Hematopoietic multipotent progenitor cell treated with erythropoietin and hydrocortisone succinate and interleukin-3 and kit ligand, for 8 days (in vitro differentiated cells): ENCODE measurements around the gene SRMS.

Source experiments
- DNase-seq: peaks from one replicate; pipeline ENCODE4 v3.0.0-alpha.2; 2015

SRMS gene

DNA sequence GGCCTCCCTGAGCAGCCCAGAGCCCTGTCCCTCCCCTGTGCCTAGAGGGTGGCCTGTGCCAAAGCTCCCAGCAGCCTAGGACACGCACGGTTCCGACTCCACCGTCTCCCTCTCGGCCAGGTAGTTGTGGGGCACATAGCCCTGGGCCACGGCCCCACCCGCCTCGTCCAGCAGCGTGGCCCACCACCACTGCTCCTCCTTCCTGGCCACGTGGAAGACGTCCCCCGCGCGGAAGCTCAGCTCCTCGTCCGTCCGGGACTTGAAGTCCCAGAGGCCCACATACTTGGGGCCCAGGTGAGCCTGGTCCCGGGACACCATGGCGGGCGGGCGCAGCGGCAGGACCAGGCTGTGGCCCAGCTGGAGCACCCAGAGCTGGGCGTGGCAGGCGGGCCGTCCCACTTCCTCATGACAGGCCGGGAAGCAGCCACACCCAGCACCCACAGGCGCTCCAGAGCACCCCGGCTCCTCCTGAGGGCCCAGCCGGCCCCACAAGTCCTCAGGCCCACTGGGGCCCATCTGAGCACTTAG, 10.5 kb downstream of the SRMS start, which contains the start of gene PTK6:
TSS of gene PTK6 (minus strand) at position 380 of the 528 bp plus-strand sequence. CDS start at position 318, 62 bp downstream.
- peak; percentile 49 for DNase-seq

DNA sequence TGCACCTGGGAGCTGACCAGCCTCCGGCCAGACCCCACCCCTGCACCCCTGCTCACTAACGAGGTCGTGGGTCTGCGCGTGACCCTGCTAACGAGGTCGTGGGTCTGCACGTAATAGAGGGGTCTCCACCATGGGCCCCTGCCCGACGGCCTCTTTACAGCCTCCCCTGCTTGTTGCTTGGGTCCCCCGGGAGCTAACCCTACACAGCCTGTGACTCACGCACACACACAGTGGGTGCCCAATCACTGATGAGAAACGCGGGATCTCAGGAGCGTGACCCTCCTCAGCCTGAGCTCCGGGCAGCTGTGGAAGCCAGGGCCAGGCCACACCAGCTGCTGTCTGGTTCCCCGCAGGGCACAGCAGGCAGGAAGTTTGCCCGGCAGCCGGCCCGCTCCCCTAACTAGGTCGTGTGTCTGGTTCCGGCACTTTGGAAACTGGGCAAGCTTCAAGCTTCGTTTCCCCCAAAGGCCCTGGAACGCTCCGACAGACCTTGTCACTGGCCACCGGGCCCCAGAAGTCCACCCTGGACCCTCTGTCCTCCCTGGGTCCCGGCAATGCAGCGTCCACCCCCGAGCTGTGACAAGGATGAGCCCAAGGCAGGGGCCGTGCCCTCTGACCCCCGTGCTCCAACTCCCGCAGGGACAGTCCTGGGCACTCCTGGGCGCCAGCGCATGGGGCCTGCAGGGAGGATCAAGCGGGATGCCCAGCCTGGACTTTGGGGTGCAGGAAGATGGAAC, 11.1 kb downstream of the SRMS start:
- DNase-seq: no peak

- no peak for DNase-seq
These were observed 12.5 kb downstream of the SRMS start for GRCh38 chr20:63534831-63535651.

- DNase-seq: no peak
These were observed 13.1 kb downstream of the SRMS start for GRCh38 chr20:63534427-63534830.

GRCh38 chr20:63533871-63534393, 13.6 kb downstream of the SRMS start:
- no peak for DNase-seq

DNA sequence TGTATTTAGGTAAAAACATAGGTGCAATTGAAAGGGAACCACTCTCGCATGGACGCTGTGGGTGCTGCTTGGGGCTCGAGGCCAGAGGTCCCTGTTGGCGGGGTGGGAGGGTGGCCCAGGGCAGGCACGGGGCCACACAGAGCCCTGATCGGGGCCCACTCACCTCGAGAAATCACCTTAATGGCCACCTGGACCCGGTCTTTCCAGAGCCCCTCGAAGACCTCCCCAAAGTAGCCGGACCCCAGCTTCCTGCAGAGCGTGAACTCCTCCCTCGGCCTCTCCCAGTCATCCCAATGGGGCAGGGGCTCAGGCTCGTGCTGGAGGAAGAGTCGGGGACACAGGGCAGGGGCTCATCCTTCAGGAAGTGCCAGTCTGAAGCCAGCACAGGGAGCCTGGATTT, 14.2 kb downstream of the SRMS start:
- DNase-seq: no peak

DNA sequence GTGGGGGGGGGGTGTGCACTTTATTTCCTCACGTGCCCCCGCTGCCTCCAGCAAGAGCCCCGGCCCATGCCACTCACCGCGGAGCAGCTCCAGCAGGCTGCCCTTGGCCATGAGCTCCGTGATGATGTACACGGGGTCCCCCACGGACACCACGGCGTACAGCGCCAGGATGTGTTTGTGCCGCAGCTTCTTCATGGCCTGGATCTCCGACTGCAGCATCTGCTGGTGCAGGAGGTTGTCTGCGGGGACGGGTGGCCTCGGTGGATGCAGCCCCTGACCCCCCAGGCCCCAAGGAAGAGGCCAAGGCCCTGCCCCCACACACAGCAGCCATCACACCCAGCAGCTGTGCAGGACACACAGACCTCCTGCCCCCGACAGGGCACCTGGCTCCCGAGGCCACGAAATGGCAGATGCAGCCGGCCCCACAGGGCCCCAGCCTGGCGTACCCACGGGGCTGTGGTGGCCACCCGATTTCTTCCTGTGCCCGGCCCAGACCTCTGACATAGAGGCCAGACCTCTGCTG, 15.0 kb downstream of the SRMS start:
- DNase-seq: no peak

DNA sequence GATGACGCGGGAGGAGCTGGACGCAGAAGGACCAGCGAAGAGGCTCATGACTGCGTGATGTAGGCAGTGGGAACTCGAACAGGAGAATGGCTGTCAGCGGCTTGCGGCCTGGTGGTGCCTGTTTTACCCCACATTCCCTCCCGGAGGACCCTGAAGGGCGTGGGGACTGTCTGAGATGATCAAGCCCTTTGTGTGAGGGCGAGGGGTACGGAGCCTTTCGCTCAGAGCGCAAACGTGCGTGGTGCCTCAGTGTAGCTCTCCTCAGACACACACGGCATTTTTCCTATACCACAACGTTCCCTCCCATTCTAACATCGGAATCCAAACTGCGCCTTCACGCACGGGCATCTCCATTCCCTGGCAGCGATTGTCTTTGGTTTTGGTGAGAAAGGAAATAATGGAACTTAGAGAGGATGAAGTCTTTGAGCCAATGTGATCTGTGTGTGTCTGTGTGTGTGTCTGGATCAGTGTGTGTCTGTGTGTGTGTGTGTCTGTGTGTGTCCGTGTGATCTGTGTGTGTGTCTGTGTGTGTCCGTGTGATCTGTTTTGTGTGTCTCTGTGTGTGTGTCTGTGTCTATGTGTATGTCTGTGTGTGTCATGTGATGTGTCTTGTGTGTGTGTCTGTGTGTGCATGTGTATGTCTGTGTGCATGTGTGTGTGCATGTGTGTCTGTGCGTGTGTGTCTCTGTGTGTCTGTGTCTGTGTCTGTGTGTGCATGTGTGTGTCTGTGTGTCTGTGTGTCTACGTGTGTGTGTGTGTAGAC, 15.7 kb downstream of the SRMS start:
- no peak for DNase-seq

DNA sequence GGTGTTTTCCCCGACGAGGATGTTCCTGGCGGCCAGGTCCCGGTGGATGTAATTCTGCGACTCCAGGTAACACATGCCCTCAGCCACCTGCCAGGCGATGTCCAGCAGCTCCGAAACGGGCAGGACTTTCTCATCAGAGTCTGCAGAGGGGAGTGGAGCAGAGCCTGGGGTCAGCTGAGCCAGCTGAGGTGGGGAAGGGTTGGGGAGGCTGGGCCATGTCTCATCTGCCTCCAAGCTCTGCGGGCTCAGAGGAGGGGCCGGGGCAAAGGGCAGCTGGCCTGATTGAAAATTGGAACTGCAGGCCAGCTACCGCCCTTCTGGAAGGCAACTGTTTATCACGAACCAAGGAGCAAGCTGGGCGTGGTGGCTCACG, 16.8 kb downstream of the SRMS start:
- DNase-seq: no peak

- DNase-seq: no peak
These were observed 17.4 kb downstream of the SRMS start for GRCh38 chr20:63529861-63530787.

- no peak for DNase-seq
These were observed 18.2 kb downstream of the SRMS start for GRCh38 chr20:63529180-63529860.

DNA sequence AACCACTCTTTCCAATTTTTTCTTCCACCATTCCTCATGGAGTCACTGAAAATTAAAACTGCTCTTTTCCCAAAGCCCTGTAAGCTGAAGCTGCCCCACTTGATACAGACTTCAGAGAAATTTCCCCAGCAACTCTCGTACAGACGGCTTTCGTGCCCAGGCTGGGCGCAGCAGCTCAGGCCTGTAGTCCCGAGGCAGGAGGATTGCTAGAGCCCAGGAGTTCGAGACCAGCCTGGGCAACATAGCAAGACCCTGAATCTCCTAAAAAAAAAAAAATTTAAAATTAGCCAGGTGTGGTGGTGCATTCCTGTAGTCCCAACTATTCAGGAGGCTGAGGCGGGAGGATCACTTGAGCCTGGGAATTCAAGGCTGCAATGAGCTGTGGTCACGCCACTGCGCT, 20.4 kb downstream of the SRMS start:
- DNase-seq: no peak

DNA sequence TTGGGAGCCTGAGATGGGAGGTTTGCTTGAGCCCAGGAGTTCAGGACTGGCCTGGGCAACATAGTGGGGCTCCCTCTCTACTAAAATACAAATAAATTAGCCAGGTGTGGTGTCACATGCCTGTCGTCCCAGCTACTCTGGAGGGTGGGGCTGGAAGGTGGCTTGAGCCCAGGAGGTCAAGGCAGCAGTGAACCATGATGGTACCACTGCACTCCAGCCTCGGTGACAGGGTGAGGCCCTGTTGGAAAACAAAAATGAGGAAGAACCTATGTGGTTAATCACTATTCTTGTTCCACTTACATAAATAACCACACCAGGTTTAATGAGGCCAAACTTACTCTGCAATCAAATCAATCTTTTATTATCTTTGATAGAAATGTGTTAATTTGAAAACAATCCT, 21.6 kb downstream of the SRMS start:
- no peak for DNase-seq

DNA sequence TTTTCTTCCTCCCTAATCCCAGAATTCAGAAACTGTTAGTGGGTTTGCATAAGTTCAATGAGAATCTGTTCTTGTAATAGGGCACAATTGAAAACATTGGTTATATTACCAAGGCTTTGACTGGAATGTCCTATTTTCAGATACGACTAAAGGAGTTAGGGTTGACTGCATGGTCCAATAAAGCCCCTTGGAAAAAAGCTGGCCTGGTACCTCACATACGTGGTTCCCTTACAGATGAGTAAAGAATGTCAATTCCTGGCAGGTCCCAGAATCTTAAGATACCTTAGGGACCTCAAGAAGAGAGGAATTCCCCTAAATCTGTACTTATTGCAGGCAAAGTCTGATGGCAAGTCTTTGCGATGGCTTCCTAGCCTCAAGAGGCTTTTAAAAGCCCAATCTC, 22.4 kb downstream of the SRMS start:
- no peak for DNase-seq

DNA sequence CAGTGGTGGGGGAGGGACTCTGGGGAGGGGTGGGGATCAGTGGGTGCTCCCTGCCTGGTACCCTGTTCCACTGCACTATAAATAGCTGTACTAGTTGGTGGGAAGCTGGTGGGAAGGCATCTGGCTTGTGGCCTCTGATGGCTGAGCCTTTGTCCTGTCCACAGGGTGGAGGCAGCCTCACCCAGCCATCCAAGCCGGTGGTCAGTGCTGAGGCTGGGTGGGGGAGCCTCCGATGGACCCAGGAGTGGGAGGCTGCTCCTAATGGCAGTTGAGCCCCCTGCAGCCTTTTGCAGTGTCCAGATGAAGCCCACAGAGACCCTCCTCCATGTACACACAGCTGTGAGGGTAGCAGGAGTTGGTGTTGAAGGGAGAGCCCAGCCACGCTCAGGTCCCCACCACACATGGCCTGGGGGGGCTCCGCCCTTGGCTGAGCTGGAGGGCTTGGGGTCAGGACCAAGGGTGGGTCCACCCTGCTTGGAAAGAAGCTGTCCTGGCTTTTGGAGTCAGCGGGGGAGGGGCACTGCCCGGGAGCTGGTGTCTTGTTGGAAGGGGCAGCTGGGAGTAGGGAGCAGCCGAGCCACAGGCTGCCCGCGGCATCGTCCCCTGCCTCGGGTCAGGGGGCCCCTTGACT, 24.5 kb downstream of the SRMS start:
- DNase-seq: no peak

DNA sequence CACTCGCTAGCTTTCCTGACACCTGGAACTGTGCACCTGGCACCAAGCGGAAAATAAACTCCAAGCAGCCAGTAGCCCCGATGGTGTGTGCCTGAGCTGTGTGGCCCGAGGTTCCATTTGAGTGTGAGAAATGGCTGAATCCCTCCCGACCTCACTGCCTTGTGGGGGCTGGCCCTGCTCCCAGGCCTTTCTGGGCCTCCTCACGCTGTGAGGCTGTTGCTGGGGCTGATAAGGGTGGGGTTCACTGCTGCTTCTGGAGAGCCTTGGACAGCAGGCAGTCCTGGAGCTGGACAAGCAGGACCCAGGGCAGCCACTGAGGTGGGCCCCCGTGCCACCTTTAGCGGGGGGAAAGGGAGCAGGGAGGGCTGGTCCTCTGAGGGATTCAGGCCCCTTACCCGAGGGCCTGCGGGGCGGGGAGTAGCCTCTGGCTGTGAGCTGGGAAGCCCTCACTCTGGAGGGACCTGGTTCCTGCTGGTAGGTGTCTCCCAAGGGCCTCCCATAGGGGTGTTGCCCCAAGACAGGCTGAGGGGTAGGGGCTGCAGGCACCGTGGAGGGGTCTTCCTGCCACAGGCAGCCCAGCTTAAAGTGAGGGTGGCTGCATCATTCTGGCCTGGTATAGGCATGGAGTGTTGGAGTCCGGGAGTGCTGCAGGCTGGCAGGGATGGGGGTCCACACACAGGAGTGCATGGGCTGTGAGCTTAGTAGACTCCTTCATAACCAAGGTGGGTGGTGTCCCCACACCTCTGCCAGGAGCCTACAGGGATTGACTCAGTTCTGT, 25.3 kb downstream of the SRMS start:
- DNase-seq: peak; percentile 44

DNA sequence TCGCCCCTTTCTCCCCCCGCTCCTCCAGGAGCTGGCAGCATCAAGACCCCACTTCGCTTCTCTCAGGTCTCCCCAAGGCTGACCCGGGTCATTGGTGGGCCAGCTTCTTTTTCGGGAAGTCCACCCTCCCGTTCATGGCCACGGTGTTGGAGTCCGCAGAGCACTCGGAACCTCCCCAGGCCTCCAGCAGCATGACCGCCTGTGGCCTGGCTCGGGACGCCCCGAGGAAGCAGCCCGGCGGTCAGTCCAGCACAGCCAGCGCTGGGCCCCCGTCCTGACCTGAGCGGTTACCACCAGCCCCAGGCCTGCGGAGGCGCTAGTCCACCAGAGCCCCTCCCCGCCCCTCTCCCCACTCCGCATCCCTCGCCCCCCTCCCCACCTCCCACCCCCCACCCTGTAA, 25.9 kb downstream of the SRMS start:
- no peak for DNase-seq

DNA sequence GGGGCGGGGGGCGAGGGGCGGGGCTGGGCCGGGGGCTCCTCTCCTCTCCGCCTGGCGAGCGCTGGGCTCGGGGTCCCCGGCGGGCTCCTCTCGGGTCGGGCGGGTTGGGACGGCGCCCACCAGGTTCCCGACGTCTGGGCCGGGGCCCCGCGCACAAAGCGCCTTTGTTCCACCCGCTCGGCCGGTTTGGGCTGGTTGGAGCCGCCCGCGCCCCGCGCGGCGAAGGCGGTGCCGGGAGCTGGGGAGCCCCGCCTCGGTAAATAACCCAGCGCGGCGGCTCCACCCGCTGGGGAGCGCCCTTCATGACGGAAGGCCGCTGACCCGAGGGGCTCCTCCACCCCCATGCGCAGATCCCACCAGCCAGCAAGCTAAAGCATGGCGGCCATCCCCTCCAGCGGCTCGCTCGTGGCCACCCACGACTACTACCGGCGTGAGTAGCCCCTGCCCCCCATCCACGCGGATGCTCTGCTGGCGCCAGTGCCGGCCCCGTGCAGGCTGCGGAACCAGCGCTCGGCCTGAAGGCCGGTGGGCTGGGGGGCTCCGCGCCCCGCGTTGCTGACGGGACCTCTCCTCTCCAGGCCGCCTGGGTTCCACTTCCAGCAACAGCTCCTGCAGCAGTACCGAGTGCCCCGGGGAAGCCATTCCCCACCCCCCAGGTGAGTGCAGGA, 26.5 kb downstream of the SRMS start:
- DNase-seq: peak; percentile 70

DNA sequence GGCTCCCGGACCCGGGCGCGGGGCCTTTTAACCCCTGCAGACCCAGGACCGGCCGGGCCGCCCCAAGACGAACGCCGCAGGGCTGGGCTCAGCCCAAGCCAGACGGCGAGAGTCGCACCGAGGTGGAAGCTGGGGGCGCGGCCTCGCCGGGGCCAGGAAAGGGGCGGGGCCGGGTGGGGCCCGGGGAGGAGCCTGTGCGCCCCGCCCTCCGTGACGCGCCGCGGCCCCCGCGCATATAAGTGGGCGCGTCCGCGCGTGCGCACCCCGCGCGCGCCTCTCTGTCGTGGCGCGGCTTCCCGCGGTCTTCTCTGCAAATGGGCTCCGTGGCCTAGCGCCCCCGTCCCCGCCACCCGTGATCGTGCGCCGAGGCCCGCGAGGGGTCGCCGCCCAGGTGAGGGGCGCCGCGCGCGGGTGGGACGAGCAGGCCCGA, 27.0 kb downstream of the SRMS start, which contains the start of gene PPDPF:
TSS of gene PPDPF (plus strand) at position 262 of the 430 bp plus-strand sequence. CDS start 544 bp downstream, outside the sequence.
- peak; percentile 68 for DNase-seq
